A673 (cell line): Measurements from ENCODE around the gene LTBP4.

ENCODE experiments used
- EZH2 ChIP-seq: fragments of 200-600 bp; sonication (generic); IDR thresholded peaks from 2 replicates; pipeline ENCODE4 v1.6.1; 2017; ENCODE audit warnings: borderline replicate concordance, low read depth, mild to moderate bottlenecking, mixed read lengths, antibody characterized with exemption, low read length; ENCODE audit not compliant: poor library complexity, severe bottlenecking
- TF ChIP-seq, protein P1 (sequence below): fragments of 300-800, 200-600 bp; sonication (generic); conservative IDR thresholded peaks from 2 replicates; pipeline ENCODE4 v1.5.1; 2017; ENCODE audit warnings: low read depth, mild to moderate bottlenecking, antibody characterized with exemption, low read length, moderate library complexity, mixed read lengths

DNA sequence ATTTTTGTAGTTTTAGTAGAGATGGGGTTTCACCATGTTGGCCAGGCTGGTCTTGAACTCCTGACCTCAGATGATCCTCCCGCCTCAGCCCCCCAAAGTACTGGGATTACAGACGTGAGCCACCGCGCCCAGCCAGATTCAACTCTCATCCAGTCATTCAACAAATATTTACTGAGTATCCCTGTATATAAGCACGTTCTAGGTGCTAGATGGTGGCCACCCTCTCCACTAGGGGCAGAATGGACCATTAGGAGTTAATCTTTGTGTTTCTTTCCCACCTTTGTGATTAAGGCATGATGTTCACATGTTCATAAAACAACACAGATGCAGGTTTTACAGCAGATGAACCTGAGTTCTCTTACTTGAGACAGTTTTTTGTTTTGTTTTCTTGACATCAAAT, 17.2 kb upstream of the LTBP4 start:
- TF ChIP-seq, protein P1, sequence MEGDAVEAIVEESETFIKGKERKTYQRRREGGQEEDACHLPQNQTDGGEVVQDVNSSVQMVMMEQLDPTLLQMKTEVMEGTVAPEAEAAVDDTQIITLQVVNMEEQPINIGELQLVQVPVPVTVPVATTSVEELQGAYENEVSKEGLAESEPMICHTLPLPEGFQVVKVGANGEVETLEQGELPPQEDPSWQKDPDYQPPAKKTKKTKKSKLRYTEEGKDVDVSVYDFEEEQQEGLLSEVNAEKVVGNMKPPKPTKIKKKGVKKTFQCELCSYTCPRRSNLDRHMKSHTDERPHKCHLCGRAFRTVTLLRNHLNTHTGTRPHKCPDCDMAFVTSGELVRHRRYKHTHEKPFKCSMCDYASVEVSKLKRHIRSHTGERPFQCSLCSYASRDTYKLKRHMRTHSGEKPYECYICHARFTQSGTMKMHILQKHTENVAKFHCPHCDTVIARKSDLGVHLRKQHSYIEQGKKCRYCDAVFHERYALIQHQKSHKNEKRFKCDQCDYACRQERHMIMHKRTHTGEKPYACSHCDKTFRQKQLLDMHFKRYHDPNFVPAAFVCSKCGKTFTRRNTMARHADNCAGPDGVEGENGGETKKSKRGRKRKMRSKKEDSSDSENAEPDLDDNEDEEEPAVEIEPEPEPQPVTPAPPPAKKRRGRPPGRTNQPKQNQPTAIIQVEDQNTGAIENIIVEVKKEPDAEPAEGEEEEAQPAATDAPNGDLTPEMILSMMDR = peak; percentile 39
- TF ChIP-seq EZH2 = no peak
